ENCODE measurements around the gene XYLT1. TPM values are rescaled to one million over a fixed set of nuclear protein-coding genes. Genes with fewer than 3 reads are reported as not detected.

The XYLT1 gene
- total RNA-seq, 1 experiment from 2014 or later, result 25.0 TPM

DNA sequence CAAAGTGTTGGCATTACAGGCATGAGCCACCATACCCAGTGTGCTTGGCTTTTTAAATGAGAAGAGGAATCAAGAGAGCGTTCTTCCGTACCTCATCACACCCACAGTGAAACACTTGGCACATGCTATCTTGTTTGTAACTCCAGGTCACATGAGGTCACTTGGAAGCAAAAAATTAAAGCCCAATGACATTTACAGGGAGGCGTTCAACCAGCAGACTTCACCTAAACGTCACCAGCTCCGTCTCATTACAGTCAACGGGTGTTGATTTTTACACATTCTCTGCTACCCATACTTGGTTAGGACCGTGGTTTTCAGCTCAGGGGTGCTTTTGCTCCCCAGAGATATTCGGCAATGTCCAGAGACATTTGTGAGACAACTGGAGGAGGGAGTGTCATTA lies 127.0 kb downstream of the XYLT1 start:
- no peaks in the 10 kb centered on the region for H3K27me3 Mint-ChIP-seq (ENCODE audit: low read depth)
- ATAC-seq (no peak), DNase-seq (ENCODE audit: low spot score) (no peak)
- no peaks in the 10 kb centered on the region for H3K36me3 Mint-ChIP-seq
- ChIA-PET CTCF (interaction anchor here (1.7 kb wide), 1 partner anchor 66 kb away, joined by 8 read pairs; no protein-coding TSS in a partner anchor), POLR2A (no interaction called here)
- TF ChIP-seq, protein P1, sequence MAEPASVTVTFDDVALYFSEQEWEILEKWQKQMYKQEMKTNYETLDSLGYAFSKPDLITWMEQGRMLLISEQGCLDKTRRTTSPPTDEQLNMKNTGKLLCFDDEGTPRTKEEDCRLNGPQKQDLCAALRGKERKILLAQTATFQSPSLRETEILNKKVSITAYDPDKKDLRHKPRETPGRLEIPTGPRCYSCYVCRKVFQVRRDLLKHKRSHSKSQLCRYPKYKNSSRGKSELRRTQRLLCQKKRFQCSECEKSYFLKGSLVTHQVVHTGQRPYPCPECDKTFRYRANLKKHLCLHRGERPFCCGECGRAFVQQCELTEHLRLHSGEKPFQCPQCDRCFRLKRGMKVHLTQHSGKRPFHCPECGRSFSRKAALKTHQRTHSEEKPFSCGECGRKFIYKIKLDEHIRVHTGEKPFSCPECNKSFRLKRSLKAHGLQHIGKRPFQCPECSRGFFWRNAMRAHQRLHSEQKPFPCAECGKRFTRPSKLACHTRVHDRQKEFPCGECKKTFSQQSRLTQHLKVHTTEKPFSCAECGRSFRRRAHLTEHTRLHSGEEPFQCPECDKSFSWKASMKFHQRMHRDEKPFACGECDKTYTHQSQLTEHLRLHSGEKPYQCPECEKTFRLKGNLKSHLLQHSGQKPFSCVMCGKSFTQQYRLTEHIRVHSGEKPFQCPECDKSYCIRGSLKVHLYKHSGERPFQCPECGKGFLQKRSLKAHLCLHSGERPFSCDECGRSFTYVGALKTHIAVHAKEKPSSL (CRISPR knock-in tag; conservative IDR thresholded peaks at IDR 0.05), result no peak
- TF ChIP-seq GABPB1 (CRISPR knock-in tag; IDR thresholded peaks at IDR 0.05) (no peak), ELF4 (CRISPR knock-in tag; IDR thresholded peaks at IDR 0.05; ENCODE audit: low read depth) (no peak), FOXP1 (CRISPR knock-in tag; IDR thresholded peaks at IDR 0.05; ENCODE audit: borderline replicate concordance) (no peak), IRF2 (CRISPR knock-in tag; IDR thresholded peaks at IDR 0.05; ENCODE audit: borderline replicate concordance, low read depth) (no peak), KAT7 (CRISPR knock-in tag; IDR thresholded peaks at IDR 0.05; ENCODE audit: borderline replicate concordance) (no peak), RORB (CRISPR knock-in tag; IDR thresholded peaks at IDR 0.05) (no peak)
- TF ChIP-seq, protein P2, sequence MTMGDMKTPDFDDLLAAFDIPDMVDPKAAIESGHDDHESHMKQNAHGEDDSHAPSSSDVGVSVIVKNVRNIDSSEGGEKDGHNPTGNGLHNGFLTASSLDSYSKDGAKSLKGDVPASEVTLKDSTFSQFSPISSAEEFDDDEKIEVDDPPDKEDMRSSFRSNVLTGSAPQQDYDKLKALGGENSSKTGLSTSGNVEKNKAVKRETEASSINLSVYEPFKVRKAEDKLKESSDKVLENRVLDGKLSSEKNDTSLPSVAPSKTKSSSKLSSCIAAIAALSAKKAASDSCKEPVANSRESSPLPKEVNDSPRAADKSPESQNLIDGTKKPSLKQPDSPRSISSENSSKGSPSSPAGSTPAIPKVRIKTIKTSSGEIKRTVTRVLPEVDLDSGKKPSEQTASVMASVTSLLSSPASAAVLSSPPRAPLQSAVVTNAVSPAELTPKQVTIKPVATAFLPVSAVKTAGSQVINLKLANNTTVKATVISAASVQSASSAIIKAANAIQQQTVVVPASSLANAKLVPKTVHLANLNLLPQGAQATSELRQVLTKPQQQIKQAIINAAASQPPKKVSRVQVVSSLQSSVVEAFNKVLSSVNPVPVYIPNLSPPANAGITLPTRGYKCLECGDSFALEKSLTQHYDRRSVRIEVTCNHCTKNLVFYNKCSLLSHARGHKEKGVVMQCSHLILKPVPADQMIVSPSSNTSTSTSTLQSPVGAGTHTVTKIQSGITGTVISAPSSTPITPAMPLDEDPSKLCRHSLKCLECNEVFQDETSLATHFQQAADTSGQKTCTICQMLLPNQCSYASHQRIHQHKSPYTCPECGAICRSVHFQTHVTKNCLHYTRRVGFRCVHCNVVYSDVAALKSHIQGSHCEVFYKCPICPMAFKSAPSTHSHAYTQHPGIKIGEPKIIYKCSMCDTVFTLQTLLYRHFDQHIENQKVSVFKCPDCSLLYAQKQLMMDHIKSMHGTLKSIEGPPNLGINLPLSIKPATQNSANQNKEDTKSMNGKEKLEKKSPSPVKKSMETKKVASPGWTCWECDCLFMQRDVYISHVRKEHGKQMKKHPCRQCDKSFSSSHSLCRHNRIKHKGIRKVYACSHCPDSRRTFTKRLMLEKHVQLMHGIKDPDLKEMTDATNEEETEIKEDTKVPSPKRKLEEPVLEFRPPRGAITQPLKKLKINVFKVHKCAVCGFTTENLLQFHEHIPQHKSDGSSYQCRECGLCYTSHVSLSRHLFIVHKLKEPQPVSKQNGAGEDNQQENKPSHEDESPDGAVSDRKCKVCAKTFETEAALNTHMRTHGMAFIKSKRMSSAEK (CRISPR knock-in tag; IDR thresholded peaks at IDR 0.05; ENCODE audit: borderline replicate concordance), result no peak
- TF ChIP-seq, protein P3, sequence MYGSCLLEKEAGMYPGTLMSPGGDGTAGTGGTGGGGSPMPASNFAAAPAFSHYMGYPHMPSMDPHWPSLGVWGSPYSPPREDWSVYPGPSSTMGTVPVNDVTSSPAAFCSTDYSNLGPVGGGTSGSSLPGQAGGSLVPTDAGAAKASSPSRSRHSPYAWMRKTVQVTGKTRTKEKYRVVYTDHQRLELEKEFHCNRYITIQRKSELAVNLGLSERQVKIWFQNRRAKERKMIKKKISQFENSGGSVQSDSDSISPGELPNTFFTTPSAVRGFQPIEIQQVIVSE (CRISPR knock-in tag; IDR thresholded peaks at IDR 0.05; ENCODE audit: borderline replicate concordance), result no peak
- TF ChIP-seq, protein P4, sequence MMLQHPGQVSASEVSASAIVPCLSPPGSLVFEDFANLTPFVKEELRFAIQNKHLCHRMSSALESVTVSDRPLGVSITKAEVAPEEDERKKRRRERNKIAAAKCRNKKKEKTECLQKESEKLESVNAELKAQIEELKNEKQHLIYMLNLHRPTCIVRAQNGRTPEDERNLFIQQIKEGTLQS (CRISPR knock-in tag; conservative IDR thresholded peaks at IDR 0.05), result no peak
- TF ChIP-seq, protein P5, sequence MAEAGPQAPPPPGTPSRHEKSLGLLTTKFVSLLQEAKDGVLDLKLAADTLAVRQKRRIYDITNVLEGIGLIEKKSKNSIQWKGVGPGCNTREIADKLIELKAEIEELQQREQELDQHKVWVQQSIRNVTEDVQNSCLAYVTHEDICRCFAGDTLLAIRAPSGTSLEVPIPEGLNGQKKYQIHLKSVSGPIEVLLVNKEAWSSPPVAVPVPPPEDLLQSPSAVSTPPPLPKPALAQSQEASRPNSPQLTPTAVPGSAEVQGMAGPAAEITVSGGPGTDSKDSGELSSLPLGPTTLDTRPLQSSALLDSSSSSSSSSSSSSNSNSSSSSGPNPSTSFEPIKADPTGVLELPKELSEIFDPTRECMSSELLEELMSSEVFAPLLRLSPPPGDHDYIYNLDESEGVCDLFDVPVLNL (CRISPR knock-in tag; IDR thresholded peaks at IDR 0.05; ENCODE audit: borderline replicate concordance, low read depth), result no peak
- TF ChIP-seq, protein P6, sequence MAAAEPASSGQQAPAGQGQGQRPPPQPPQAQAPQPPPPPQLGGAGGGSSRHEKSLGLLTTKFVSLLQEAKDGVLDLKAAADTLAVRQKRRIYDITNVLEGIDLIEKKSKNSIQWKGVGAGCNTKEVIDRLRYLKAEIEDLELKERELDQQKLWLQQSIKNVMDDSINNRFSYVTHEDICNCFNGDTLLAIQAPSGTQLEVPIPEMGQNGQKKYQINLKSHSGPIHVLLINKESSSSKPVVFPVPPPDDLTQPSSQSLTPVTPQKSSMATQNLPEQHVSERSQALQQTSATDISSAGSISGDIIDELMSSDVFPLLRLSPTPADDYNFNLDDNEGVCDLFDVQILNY (CRISPR knock-in tag; IDR thresholded peaks at IDR 0.05), result no peak
- TF ChIP-seq, protein P7, sequence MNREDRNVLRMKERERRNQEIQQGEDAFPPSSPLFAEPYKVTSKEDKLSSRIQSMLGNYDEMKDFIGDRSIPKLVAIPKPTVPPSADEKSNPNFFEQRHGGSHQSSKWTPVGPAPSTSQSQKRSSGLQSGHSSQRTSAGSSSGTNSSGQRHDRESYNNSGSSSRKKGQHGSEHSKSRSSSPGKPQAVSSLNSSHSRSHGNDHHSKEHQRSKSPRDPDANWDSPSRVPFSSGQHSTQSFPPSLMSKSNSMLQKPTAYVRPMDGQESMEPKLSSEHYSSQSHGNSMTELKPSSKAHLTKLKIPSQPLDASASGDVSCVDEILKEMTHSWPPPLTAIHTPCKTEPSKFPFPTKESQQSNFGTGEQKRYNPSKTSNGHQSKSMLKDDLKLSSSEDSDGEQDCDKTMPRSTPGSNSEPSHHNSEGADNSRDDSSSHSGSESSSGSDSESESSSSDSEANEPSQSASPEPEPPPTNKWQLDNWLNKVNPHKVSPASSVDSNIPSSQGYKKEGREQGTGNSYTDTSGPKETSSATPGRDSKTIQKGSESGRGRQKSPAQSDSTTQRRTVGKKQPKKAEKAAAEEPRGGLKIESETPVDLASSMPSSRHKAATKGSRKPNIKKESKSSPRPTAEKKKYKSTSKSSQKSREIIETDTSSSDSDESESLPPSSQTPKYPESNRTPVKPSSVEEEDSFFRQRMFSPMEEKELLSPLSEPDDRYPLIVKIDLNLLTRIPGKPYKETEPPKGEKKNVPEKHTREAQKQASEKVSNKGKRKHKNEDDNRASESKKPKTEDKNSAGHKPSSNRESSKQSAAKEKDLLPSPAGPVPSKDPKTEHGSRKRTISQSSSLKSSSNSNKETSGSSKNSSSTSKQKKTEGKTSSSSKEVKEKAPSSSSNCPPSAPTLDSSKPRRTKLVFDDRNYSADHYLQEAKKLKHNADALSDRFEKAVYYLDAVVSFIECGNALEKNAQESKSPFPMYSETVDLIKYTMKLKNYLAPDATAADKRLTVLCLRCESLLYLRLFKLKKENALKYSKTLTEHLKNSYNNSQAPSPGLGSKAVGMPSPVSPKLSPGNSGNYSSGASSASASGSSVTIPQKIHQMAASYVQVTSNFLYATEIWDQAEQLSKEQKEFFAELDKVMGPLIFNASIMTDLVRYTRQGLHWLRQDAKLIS (CRISPR knock-in tag; IDR thresholded peaks at IDR 0.05; ENCODE audit: borderline replicate concordance), result no peak
- TF ChIP-seq, protein P8, sequence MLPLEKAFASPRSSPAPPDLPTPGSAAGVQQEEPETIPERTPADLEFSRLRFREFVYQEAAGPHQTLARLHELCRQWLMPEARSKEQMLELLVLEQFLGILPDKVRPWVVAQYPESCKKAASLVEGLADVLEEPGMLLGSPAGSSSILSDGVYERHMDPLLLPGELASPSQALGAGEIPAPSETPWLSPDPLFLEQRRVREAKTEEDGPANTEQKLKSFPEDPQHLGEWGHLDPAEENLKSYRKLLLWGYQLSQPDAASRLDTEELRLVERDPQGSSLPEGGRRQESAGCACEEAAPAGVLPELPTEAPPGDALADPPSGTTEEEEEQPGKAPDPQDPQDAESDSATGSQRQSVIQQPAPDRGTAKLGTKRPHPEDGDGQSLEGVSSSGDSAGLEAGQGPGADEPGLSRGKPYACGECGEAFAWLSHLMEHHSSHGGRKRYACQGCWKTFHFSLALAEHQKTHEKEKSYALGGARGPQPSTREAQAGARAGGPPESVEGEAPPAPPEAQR (CRISPR knock-in tag; IDR thresholded peaks at IDR 0.05), result no peak
- TF ChIP-seq, protein P9, sequence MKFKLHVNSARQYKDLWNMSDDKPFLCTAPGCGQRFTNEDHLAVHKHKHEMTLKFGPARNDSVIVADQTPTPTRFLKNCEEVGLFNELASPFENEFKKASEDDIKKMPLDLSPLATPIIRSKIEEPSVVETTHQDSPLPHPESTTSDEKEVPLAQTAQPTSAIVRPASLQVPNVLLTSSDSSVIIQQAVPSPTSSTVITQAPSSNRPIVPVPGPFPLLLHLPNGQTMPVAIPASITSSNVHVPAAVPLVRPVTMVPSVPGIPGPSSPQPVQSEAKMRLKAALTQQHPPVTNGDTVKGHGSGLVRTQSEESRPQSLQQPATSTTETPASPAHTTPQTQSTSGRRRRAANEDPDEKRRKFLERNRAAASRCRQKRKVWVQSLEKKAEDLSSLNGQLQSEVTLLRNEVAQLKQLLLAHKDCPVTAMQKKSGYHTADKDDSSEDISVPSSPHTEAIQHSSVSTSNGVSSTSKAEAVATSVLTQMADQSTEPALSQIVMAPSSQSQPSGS (CRISPR knock-in tag; IDR thresholded peaks at IDR 0.05; ENCODE audit: borderline replicate concordance, low read depth), result no peak
- H3K27ac Mint-ChIP-seq, result no peak overlapping the region
- no peaks in the 10 kb centered on the region for H3K4me1 Mint-ChIP-seq
- no peak overlapping the region for H3K4me3 Mint-ChIP-seq
- H3K9me3 Mint-ChIP-seq, result no peaks in the 10 kb centered on the region
